Neural progenitor cell (in vitro differentiated cells): ENCODE measurements around the gene NATD1. TPM values are rescaled to one million over a fixed set of nuclear protein-coding genes. Genes with fewer than 3 reads are reported as not detected.

Experiments
- DNase-seq: peaks from one replicate; pipeline ENCODE4 v3.0.0-alpha.2; 2016; ENCODE audit warnings: low spot score
- H2AFZ ChIP-seq: fragments of 200-600 bp; sonication (generic); replicated peaks from 2 replicates; pipeline ENCODE4 v1.6.1; 2016; ENCODE audit warnings: antibody characterized with exemption
- H3F3A ChIP-seq: fragments of 200-600 bp; sonication (generic); 2 replicates; pipeline ENCODE4 v1.6.1; 2016; ENCODE audit warnings: antibody characterized with exemption, low read depth
- H3K27ac ChIP-seq: fragments of 200-600 bp; sonication (generic); 2 replicates; pipeline ENCODE4 v1.5.1; 2016; ENCODE audit warnings: mild to moderate bottlenecking
- H3K27me3 ChIP-seq: fragments of 200-600 bp; sonication (generic); 2 replicates; pipeline ENCODE4 v1.6.1; 2016; ENCODE audit warnings: mild to moderate bottlenecking, moderate library complexity
- H3K36me3 ChIP-seq: fragments of 200-600 bp; sonication (generic); 2 replicates; pipeline ENCODE4 v1.5.1; 2016
- H3K4me1 ChIP-seq: fragments of 200-600 bp; sonication (generic); 2 replicates; pipeline ENCODE4 v1.6.1; 2016; ENCODE audit warnings: mixed run types
- H3K4me2 ChIP-seq: fragments of 200-600 bp; sonication (generic); 2 replicates; pipeline ENCODE4 v1.6.1; 2016
- H3K4me3 ChIP-seq: fragments of 200-600 bp; sonication (generic); 2 replicates; pipeline ENCODE4 v1.5.1; 2016
- H3K79me2 ChIP-seq: fragments of 200-600 bp; sonication (generic); 2 replicates; pipeline ENCODE4 v1.6.1; 2016; ENCODE audit warnings: low read depth
- H3K9ac ChIP-seq: fragments of 200-600 bp; sonication (generic); 2 replicates; pipeline ENCODE4 v1.6.1; 2016
- H3K9me3 ChIP-seq: fragments of 200-600 bp; sonication (generic); 2 replicates; pipeline ENCODE4 v1.5.1; 2016; ENCODE audit warnings: low read depth
- H4K20me1 ChIP-seq: fragments of 200-600 bp; sonication (generic); 2 replicates; pipeline ENCODE4 v1.6.1; 2016; ENCODE audit warnings: low read depth
- H3K27ac Mint-ChIP-seq: 3 replicates; pipeline ENCODE4 v1.8.0; 2021; ENCODE audit warnings: mixed read lengths
- H3K27me3 Mint-ChIP-seq: 2 replicates; pipeline ENCODE4 v1.8.0; 2022; ENCODE audit warnings: low read depth, mild to moderate bottlenecking, inconsistent platforms, moderate library complexity, mixed read lengths; ENCODE audit not compliant: insufficient read depth
- H3K36me3 Mint-ChIP-seq: 3 replicates; pipeline ENCODE4 v1.8.0; 2021; ENCODE audit warnings: mixed read lengths
- H3K4me1 Mint-ChIP-seq: 3 replicates; pipeline ENCODE4 v1.8.0; 2021; ENCODE audit warnings: mixed read lengths
- H3K4me3 Mint-ChIP-seq: 3 replicates; pipeline ENCODE4 v1.8.0; 2021; ENCODE audit warnings: mild to moderate bottlenecking, moderate library complexity, mixed read lengths
- H3K9me3 Mint-ChIP-seq: 3 replicates; pipeline ENCODE4 v1.8.0; 2020; ENCODE audit warnings: mixed read lengths
- EZH2 ChIP-seq: fragments of 200-600 bp; sonication (generic); IDR thresholded peaks from 2 replicates; pipeline ENCODE4 v1.6.1; 2017; ENCODE audit warnings: antibody characterized with exemption, mild to moderate bottlenecking, moderate library complexity
- EZH2phosphoT487 ChIP-seq: fragments of 200-600 bp; sonication (generic); IDR thresholded peaks from 2 replicates; pipeline ENCODE4 v1.6.1; 2017; ENCODE audit warnings: antibody characterized with exemption
- total RNA-seq: library from RNA; depleted of rRNA; stranded (reverse); fragments of >200 nt; gene quantifications from 2 replicates; pipeline ENCODE4 v1.2.3, GENCODE V29; 2015; ENCODE audit warnings: low replicate concordance
- TF ChIP-seq, protein P1 (sequence below): fragments of 200-600 bp; sonication (generic); IDR thresholded peaks from 2 replicates; pipeline ENCODE4 v1.5.1; 2017; ENCODE audit warnings: antibody characterized with exemption, mild to moderate bottlenecking

The NATD1 gene
- total RNA-seq, 1 donor from 2014 or later: 4.3 TPM

DNA sequence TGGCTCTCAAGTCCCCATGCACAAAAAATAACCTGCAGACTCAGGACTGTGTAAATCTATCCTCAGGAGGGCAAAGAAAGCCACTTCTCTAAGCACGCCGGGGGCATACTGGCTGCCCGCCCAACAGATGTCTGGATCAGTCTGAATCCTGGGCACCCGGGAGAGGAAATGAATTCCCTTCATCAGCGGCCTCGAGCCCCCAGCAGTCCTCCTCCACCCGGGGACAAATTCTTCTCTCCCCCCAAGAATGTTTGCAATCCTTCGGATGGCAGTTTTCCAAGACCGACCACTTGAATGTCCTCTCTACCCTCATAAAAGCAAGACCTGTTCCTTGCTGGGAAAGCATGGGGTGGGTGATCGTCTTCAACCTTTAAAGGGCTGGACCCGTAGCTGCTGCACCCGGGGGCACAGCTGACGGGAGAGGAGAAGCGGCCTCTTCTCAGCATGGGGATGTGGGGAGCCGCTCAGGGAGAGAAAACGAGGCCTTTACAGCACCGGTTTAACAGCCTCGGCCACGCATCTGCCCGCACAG is 21.9 kb upstream of the NATD1 start:
- Mint-ChIP-seq H3K4me3 (peak overlapping the region; percentile 84), H3K27me3 (peaks cover 22% of the 10 kb centered on the region), H3K4me1 (peaks cover 9% of the 10 kb centered on the region), H3K36me3 (no peaks in the 10 kb centered on the region), H3K27ac (no peak overlapping the region), H3K9me3 (peaks cover 3% of the 10 kb centered on the region)
- H3F3A ChIP-seq: no peaks in the 10 kb centered on the region
- H3K79me2 ChIP-seq: no peaks in the 10 kb centered on the region
- TF ChIP-seq, protein P1, sequence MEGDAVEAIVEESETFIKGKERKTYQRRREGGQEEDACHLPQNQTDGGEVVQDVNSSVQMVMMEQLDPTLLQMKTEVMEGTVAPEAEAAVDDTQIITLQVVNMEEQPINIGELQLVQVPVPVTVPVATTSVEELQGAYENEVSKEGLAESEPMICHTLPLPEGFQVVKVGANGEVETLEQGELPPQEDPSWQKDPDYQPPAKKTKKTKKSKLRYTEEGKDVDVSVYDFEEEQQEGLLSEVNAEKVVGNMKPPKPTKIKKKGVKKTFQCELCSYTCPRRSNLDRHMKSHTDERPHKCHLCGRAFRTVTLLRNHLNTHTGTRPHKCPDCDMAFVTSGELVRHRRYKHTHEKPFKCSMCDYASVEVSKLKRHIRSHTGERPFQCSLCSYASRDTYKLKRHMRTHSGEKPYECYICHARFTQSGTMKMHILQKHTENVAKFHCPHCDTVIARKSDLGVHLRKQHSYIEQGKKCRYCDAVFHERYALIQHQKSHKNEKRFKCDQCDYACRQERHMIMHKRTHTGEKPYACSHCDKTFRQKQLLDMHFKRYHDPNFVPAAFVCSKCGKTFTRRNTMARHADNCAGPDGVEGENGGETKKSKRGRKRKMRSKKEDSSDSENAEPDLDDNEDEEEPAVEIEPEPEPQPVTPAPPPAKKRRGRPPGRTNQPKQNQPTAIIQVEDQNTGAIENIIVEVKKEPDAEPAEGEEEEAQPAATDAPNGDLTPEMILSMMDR: no peak
- TF ChIP-seq EZH2: peak; percentile 16
- H2AFZ ChIP-seq: peak overlapping the region; percentile 92
- H3K27me3 ChIP-seq: peaks cover 51% of the 10 kb centered on the region
- no peaks in the 10 kb centered on the region for H4K20me1 ChIP-seq
- DNase-seq: peak; percentile 30
- H3K4me1 ChIP-seq: no peaks in the 10 kb centered on the region
- no peak overlapping the region for H3K9ac ChIP-seq
- H3K4me3 ChIP-seq: peak overlapping the region; percentile 52
- H3K27ac ChIP-seq: no peak overlapping the region
- no peaks in the 10 kb centered on the region for H3K9me3 ChIP-seq
- H3K36me3 ChIP-seq: no peaks in the 10 kb centered on the region
- peak overlapping the region; percentile 77 for H3K4me2 ChIP-seq

- Mint-ChIP-seq H3K4me3 (no peak overlapping the region), H3K27me3 (peaks cover 14% of the 10 kb centered on the region), H3K4me1 (peaks cover 6% of the 10 kb centered on the region), H3K36me3 (no peaks in the 10 kb centered on the region), H3K9me3 (peaks cover 3% of the 10 kb centered on the region), H3K27ac (no peak overlapping the region)
- Histone ChIP-seq H3K9me3 (no peaks in the 10 kb centered on the region), H3K4me2 (no peak overlapping the region), H3F3A (no peaks in the 10 kb centered on the region), H3K4me3 (no peak overlapping the region), H2AFZ (no peak overlapping the region), H3K9ac (no peak overlapping the region), H3K27ac (no peak overlapping the region), H3K36me3 (no peaks in the 10 kb centered on the region), H3K79me2 (no peaks in the 10 kb centered on the region), H3K27me3 (peaks cover 34% of the 10 kb centered on the region), H3K4me1 (no peaks in the 10 kb centered on the region), H4K20me1 (no peaks in the 10 kb centered on the region)
- TF ChIP-seq EZH2 (no peak), EZH2phosphoT487 (no peak)
- TF ChIP-seq, protein P1: no peak
- DNase-seq: no peak
Observed at GRCh38 chr17:21272881-21273792, 19.9 kb upstream of the NATD1 start.

DNA sequence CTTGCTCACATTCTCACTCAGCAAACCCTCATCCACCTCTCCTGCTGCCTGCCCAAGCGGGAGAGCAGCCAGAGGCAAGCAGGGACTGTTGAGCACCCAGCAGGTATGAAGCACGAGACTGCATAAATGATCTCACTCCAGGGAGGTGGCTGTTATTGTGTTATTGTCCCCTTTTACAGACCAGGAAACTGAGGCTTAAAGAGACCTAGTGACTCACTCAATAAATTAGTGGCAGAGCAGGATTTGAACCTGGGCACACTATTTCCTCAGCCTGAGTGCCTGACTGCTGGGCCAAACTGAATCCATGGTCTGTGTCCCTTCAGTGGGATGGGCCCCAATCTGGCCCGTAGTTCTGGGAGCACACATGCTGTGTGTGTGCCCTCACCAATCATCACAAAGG is 19.0 kb upstream of the NATD1 start:
- peaks cover 27% of the 10 kb centered on the region for H3K27me3 ChIP-seq
- Mint-ChIP-seq H3K4me3 (peak overlapping the region; percentile 41), H3K9me3 (peaks cover under 1% of the 10 kb centered on the region), H3K27me3 (peaks cover 11% of the 10 kb centered on the region), H3K36me3 (no peaks in the 10 kb centered on the region), H3K4me1 (peaks cover 6% of the 10 kb centered on the region), H3K27ac (no peak overlapping the region)
- H3K27ac ChIP-seq: no peak overlapping the region
- no peaks in the 10 kb centered on the region for H3K36me3 ChIP-seq
- H3K4me3 ChIP-seq: no peak overlapping the region
- no peak overlapping the region for H3K4me2 ChIP-seq
- H3K4me1 ChIP-seq: no peaks in the 10 kb centered on the region
- H3K9me3 ChIP-seq: no peaks in the 10 kb centered on the region
- H4K20me1 ChIP-seq: no peaks in the 10 kb centered on the region
- H2AFZ ChIP-seq: no peak overlapping the region
- no peaks in the 10 kb centered on the region for H3K79me2 ChIP-seq
- H3F3A ChIP-seq: no peaks in the 10 kb centered on the region
- TF ChIP-seq EZH2 (no peak), EZH2phosphoT487 (no peak)
- TF ChIP-seq, protein P1: no peak
- no peak overlapping the region for H3K9ac ChIP-seq
- no peak for DNase-seq
